ENCODE data around the gene KCNJ4.
"Not testable (repeated sequence)": the region's sequence is repeated elsewhere in the genome, so short reads cannot be mapped to it uniquely, and the experiment has no call there.

KCNJ4 gene

DNA sequence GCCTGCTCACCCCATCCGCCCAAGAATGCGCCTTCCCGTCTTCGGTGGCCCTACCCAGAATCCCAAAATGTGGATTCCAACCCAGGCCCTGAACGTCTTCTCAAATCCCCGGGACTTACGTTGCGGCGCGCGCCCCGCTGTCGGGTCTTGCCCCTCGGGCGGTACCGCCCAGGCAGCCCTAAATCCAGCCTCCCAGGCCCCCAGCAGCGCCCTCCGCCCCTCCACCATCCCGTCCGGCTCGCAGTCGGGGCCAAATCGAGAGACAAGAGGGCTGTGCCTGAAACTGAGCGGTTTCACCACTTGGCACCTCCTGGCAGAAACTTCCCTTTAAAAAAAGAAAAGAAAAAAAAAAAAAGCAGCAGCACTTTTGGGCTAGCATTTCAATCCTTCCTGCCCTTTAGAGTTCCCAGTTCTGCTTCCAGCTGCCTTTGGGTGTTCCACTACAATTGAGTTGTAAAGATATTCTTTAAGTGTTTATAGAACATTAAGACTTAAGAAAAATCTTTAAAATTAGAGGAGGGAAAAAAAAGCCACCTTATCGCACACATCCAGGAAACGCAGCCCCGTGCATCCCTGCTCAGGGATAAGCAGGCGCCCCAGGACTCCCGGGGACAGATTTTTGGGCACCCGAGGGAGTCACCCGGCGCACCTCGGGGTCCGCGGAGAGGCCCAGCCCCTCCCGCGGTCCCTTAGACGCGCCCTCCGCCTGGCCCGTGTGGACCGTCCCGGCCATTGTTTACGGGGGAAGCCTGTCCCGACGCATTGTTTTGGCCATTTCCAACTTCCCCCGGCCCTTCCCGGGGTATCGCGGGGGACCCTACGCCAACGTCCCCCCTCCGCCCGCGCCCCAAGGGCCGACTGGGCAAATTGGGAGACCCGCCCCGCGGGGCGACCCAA, 57.6 kb downstream of the KCNJ4 start:
- WGBS: 1% methylated on average over 48 of the region's 60 CpGs

DNA sequence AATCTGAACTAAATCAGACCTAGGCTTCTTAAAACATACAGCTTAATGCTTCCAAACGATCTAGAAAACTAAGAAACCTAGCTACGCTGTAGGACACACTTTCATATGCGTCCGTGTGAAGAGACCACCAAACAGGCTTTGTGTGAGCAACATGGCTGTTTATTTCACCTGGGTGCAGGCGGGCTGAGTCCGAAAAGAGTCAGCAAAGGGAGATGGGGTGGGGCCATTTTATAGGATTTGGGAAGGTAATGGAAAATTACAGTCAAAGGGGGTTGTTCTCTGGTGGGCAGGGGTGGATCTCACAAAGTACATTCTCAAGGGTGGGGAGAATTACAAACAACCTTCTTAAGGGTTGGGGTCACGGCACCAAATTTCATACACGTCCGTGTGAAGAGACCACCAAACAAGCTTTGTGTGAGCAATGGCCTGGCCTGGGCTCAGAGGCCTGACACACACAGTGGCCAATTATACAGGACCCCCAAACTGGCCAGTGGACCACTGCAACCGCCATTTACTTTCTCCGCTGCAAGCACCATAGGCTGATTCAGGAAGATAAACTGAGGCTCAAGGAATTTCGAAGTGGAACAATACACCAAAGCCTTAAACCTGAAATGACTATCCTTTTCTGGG, 58.4 kb downstream of the KCNJ4 start:
- not testable (repeated sequence) for H3K4me3 ChIP-seq (ENCODE audit: insufficient read depth in 1 of 2, low read depth in 1 of 2, low read length in 2 of 2); DNase-seq; H3K14ac ChIP-seq (ENCODE audit: low read length in 2 of 2); H4K8ac ChIP-seq (ENCODE audit: low read length); H3K36me3 ChIP-seq (ENCODE audit: control insufficient read depth in 1 of 2, insufficient read depth in 2 of 2, low read depth in 1 of 2, low read length in 2 of 2); H3K9me3 ChIP-seq (ENCODE audit: control insufficient read depth, low read length); H2BK120ac ChIP-seq (ENCODE audit: low read depth, low read length); H2BK15ac ChIP-seq (ENCODE audit: low read depth, poor library complexity, severe bottlenecking); H2BK5ac ChIP-seq (ENCODE audit: low read depth, low read length, poor library complexity, severe bottlenecking); H2AK5ac ChIP-seq (ENCODE audit: low read length, severe bottlenecking); H4K91ac ChIP-seq (ENCODE audit: low read length); H2BK12ac ChIP-seq (ENCODE audit: low read length in 2 of 2); H3K18ac ChIP-seq (ENCODE audit: low read depth in 1 of 2, low read length in 2 of 2); H3K27me3 ChIP-seq (ENCODE audit: control insufficient read depth in 1 of 2, insufficient read depth in 1 of 2, low read length in 2 of 2); H2AFZ ChIP-seq (ENCODE audit: low read depth, low read length); H3K79me1 ChIP-seq (replicated peaks; ENCODE audit: low read length, poor library complexity, severe bottlenecking); H3K4me1 ChIP-seq (ENCODE audit: control insufficient read depth, insufficient read depth, low read depth, low read length); H3K27ac ChIP-seq (ENCODE audit: low read length, poor library complexity, severe bottlenecking)
- Histone ChIP-seq H3K4ac (ENCODE audit: low read depth in 1 of 2, low read length in 2 of 2) (peak overlapping the region; percentile 17 to 24), H3K9ac (ENCODE audit: low read length) (peak overlapping the region; percentile 83), H3K23ac (ENCODE audit: low read length in 2 of 2) (peak overlapping the region in 1 of 2 experiments; percentile 14), H3K4me2 (ENCODE audit: low read length, poor library complexity, severe bottlenecking) (peak overlapping the region; percentile 79)
- WGBS: 59% methylated on average over 11 of the region's 12 CpGs

More for the DNA sequence above, 57.6 kb downstream of the KCNJ4 start:
- H2BK12ac ChIP-seq (ENCODE audit: low read length in 2 of 2): no peak overlapping the region
- H4K91ac ChIP-seq (ENCODE audit: low read length): peak overlapping the region; percentile 27
- H3K9me3 ChIP-seq (ENCODE audit: control insufficient read depth, low read length): no peaks in the 10 kb centered on the region
- H3K23ac ChIP-seq (ENCODE audit: low read length in 2 of 2): no peak overlapping the region
- no peaks in the 10 kb centered on the region for H3K36me3 ChIP-seq (ENCODE audit: control insufficient read depth in 1 of 2, insufficient read depth in 2 of 2, low read depth in 1 of 2, low read length in 2 of 2)
- H3K4me2 ChIP-seq (ENCODE audit: low read length, poor library complexity, severe bottlenecking): peak overlapping the region; percentile 79
- peak overlapping the region; percentile 83 for H3K9ac ChIP-seq (ENCODE audit: low read length)
- no peak overlapping the region for H3K27ac ChIP-seq (ENCODE audit: low read length, poor library complexity, severe bottlenecking)
- H3K27me3 ChIP-seq (ENCODE audit: control insufficient read depth in 1 of 2, insufficient read depth in 1 of 2, low read length in 2 of 2): peaks cover 6 to 10% of the 10 kb centered on the region in 2 experiments
- peak overlapping the region; percentile 81 for H3K4me3 ChIP-seq (ENCODE audit: insufficient read depth in 1 of 2, low read depth in 1 of 2, low read length in 2 of 2)
- peak overlapping the region; percentile 54 to 57 for H3K18ac ChIP-seq (ENCODE audit: low read depth in 1 of 2, low read length in 2 of 2)
- DNase-seq: peak; percentile 37
- no peak overlapping the region for H4K8ac ChIP-seq (ENCODE audit: low read length)
- no peak overlapping the region for H2AK5ac ChIP-seq (ENCODE audit: low read length, severe bottlenecking)
- H3K4me1 ChIP-seq (ENCODE audit: control insufficient read depth, insufficient read depth, low read depth, low read length): peaks cover 9% of the 10 kb centered on the region
- H2BK120ac ChIP-seq (ENCODE audit: low read depth, low read length): peak overlapping the region; percentile 34
- no peaks in the 10 kb centered on the region for H3K79me1 ChIP-seq (replicated peaks; ENCODE audit: low read length, poor library complexity, severe bottlenecking)
- H3K14ac ChIP-seq (ENCODE audit: low read length in 2 of 2): no peak overlapping the region
- H2BK5ac ChIP-seq (ENCODE audit: low read depth, low read length, poor library complexity, severe bottlenecking): no peak overlapping the region
- no peak overlapping the region for H2AFZ ChIP-seq (ENCODE audit: low read depth, low read length)
- H2BK15ac ChIP-seq (ENCODE audit: low read depth, poor library complexity, severe bottlenecking): no peak overlapping the region
- peak overlapping the region in 1 of 2 experiments; percentile 73 for H3K4ac ChIP-seq (ENCODE audit: low read depth in 1 of 2, low read length in 2 of 2)

DNA sequence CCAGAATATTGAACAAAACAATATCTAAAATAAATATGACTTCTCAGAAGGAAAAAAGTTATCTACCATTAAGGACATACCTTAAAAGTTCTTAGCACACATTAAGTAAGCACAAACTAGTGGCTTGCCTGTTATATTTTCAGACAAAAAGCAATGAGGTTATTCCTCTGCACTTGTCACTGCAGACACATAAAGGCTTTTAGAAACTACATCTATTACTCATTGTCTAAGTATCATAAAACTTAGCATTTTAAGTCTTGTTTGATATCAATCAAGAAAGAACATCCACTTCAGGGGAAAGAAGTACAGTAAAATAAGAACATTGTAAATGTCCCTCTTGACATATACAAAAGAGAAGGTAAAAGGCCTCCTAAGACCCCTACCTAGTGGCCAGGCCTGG, 59.1 kb downstream of the KCNJ4 start:
- H3K27me3 ChIP-seq (ENCODE audit: control insufficient read depth in 1 of 2, insufficient read depth in 1 of 2, low read length in 2 of 2); H3K36me3 ChIP-seq (ENCODE audit: control insufficient read depth in 1 of 2, insufficient read depth in 2 of 2, low read depth in 1 of 2, low read length in 2 of 2); H3K23ac ChIP-seq (ENCODE audit: low read length in 2 of 2); H2BK12ac ChIP-seq (ENCODE audit: low read length in 2 of 2); H3K18ac ChIP-seq (ENCODE audit: low read depth in 1 of 2, low read length in 2 of 2); H3K4ac ChIP-seq (ENCODE audit: low read depth in 1 of 2, low read length in 2 of 2); H2BK5ac ChIP-seq (ENCODE audit: low read depth, low read length, poor library complexity, severe bottlenecking); H4K91ac ChIP-seq (ENCODE audit: low read length); H2AK5ac ChIP-seq (ENCODE audit: low read length, severe bottlenecking); H3K79me1 ChIP-seq (replicated peaks; ENCODE audit: low read length, poor library complexity, severe bottlenecking); H2BK120ac ChIP-seq (ENCODE audit: low read depth, low read length); H2BK15ac ChIP-seq (ENCODE audit: low read depth, poor library complexity, severe bottlenecking); H3K4me3 ChIP-seq (ENCODE audit: insufficient read depth in 1 of 2, low read depth in 1 of 2, low read length in 2 of 2); H3K27ac ChIP-seq (ENCODE audit: low read length, poor library complexity, severe bottlenecking); H3K4me1 ChIP-seq (ENCODE audit: control insufficient read depth, insufficient read depth, low read depth, low read length); H4K8ac ChIP-seq (ENCODE audit: low read length); H2AFZ ChIP-seq (ENCODE audit: low read depth, low read length); H3K4me2 ChIP-seq (ENCODE audit: low read length, poor library complexity, severe bottlenecking); H3K14ac ChIP-seq (ENCODE audit: low read length in 2 of 2); H3K9me3 ChIP-seq (ENCODE audit: control insufficient read depth, low read length): not testable (repeated sequence)
- DNase-seq: peak; percentile 14
- peak overlapping the region; percentile 63 for H3K9ac ChIP-seq (ENCODE audit: low read length)

DNA sequence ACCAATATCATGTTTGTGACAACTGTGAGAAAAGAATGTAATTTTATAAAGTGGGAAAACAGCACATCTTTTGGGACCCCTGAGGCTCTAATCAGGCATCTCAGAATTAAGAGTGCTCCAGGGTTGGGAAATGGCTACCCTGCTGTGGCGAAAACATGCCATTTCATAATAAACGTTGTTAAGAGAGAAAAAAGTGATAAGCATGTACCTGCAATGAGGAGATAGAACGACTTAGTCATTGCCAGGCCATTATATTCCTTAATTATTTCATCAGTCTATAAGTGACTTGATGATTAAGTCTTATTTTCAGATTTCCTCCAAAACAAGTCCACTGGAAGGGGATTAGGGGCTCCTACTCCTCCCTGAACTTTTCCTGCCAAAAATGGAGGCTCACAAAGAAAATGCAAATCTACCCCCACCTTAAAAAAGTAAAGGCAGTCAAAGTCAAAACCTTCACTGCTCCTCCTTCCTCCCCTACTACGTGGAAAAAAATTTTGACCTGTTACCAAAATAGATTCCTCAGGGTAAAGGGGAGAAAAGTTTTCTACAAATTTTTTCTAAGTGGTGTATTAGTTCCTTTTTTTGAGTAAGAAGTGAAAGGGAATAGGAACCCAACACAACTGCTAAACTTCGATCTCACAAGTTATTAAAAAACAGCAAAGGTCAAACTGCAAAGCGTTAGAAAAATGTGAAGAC, 59.9 kb downstream of the KCNJ4 start:
- not testable (repeated sequence) for H3K27ac ChIP-seq (ENCODE audit: low read length, poor library complexity, severe bottlenecking); H3K23ac ChIP-seq (ENCODE audit: low read length in 2 of 2); H3K4me3 ChIP-seq (ENCODE audit: insufficient read depth in 1 of 2, low read depth in 1 of 2, low read length in 2 of 2); H3K18ac ChIP-seq (ENCODE audit: low read depth in 1 of 2, low read length in 2 of 2); H2BK5ac ChIP-seq (ENCODE audit: low read depth, low read length, poor library complexity, severe bottlenecking); H2BK120ac ChIP-seq (ENCODE audit: low read depth, low read length); H3K27me3 ChIP-seq (ENCODE audit: control insufficient read depth in 1 of 2, insufficient read depth in 1 of 2, low read length in 2 of 2); H2AK5ac ChIP-seq (ENCODE audit: low read length, severe bottlenecking); H2AFZ ChIP-seq (ENCODE audit: low read depth, low read length); H3K36me3 ChIP-seq (ENCODE audit: control insufficient read depth in 1 of 2, insufficient read depth in 2 of 2, low read depth in 1 of 2, low read length in 2 of 2); H3K4me1 ChIP-seq (ENCODE audit: control insufficient read depth, insufficient read depth, low read depth, low read length); H3K14ac ChIP-seq (ENCODE audit: low read length in 2 of 2); H3K79me1 ChIP-seq (replicated peaks; ENCODE audit: low read length, poor library complexity, severe bottlenecking); H4K91ac ChIP-seq (ENCODE audit: low read length); DNase-seq; H3K9me3 ChIP-seq (ENCODE audit: control insufficient read depth, low read length); H2BK12ac ChIP-seq (ENCODE audit: low read length in 2 of 2); H3K4ac ChIP-seq (ENCODE audit: low read depth in 1 of 2, low read length in 2 of 2); H4K8ac ChIP-seq (ENCODE audit: low read length); H2BK15ac ChIP-seq (ENCODE audit: low read depth, poor library complexity, severe bottlenecking); H3K4me2 ChIP-seq (ENCODE audit: low read length, poor library complexity, severe bottlenecking)
- H3K9ac ChIP-seq (ENCODE audit: low read length): peak overlapping the region; percentile 57
- 100% methylated on average over 1 of the region's 6 CpGs for WGBS
